Measurements from ENCODE around the gene FBXO8. TPM values are rescaled to one million over a fixed set of nuclear protein-coding genes. Genes with fewer than 3 reads are reported as not detected.

FBXO8 gene
- polyA plus RNA-seq, 1 of the 3 experiments (the other 2 are of a cell fraction), result 16.0 TPM

GRCh38 chr4:174192943-174193342 lies 90.5 kb downstream of the FBXO8 start (continued):
- TF ChIP-seq FOXJ3 (CRISPR knock-in tag; IDR thresholded peaks at IDR 0.05) (peak; percentile 100), IRF3 (IDR thresholded peaks at IDR 0.05; ENCODE audit: low read depth, low read length) (no peak), GATA2 (CRISPR knock-in tag; IDR thresholded peaks at IDR 0.05) (peak; percentile 100), USF2 (IDR thresholded peaks at IDR 0.05; ENCODE audit: borderline replicate concordance, low read depth, low read length) (no peak), TEAD4 (IDR thresholded peaks at IDR 0.05; ENCODE audit: borderline replicate concordance, insufficient read depth) (peak; percentile 76; the same call in 1 of the 2 replicates), POLR2AphosphoS5 (IDR thresholded peaks at IDR 0.05; ENCODE audit: low read depth, low read length) (peak; percentile 48; the same call in 1 of the 2 replicates), SMC3 (IDR thresholded peaks at IDR 0.05; ENCODE audit: low read depth, low read length) (no peak; the same call in 1 of the 2 replicates)

- 80% methylated on average over 5 of the region's 5 CpGs for WGBS (ENCODE audit: low lambda C conversion rate)
- no peaks in the 10 kb centered on the region for H3K9me3 ChIP-seq
- H4K20me1 ChIP-seq (ENCODE audit: insufficient read depth), result no peaks in the 10 kb centered on the region
- no peak overlapping the region for H3K4me2 ChIP-seq
- H2AFZ ChIP-seq (ENCODE audit: low read depth), result no peak overlapping the region
- no peak overlapping the region for H3K9ac ChIP-seq
- POLR2A ChIA-PET, result interaction anchor here (0.7 to 2.3 kb wide), 5 partner anchors 13 to 122 kb away, joined by 3 to 6 read pairs (median 4); no protein-coding TSS in a partner anchor
- H3K4me1 ChIP-seq (ENCODE audit: control insufficient read depth in 1 of 2, insufficient read depth in 2 of 2, low read depth in 1 of 2, low read length in 1 of 2), result peaks cover 0 to 27% of the 10 kb centered on the region in 2 experiments; a peak in 2 of 4 replicates
- CTCF ChIA-PET, result interaction anchor here (1.1 to 3.0 kb wide), 4 partner anchors 9 to 50 kb away, joined by 3 to 14 read pairs (median 6); no protein-coding TSS in a partner anchor
- no peak for DNase-seq
- H3K36me3 ChIP-seq (replicated peaks in 1 of 2; ENCODE audit: control insufficient read depth in 1 of 2, insufficient read depth in 2 of 2, low read length in 1 of 2), result no peaks in the 10 kb centered on the region
- H3K27me3 ChIP-seq (ENCODE audit: insufficient read depth), result no peaks in the 10 kb centered on the region
- H3F3A ChIP-seq (replicated peaks; ENCODE audit: insufficient read depth), result no peaks in the 10 kb centered on the region
- no peaks in the 10 kb centered on the region for H3K9me2 ChIP-seq
- H3K27ac ChIP-seq (ENCODE audit: low read depth in 2 of 2, low read length in 1 of 2), result peak overlapping the region in 1 of 2 experiments; percentile 100; a peak in 2 of 4 replicates
- H3K4me3 ChIP-seq (ENCODE audit: low read depth in 2 of 2, low read length in 1 of 2), result no peak overlapping the region
- no peak for TF ChIP-seq CHD2 (IDR thresholded peaks at IDR 0.05; ENCODE audit: low read length, partially characterized antibody)
- TF ChIP-seq RXRA (IDR thresholded peaks at IDR 0.05; ENCODE audit: borderline replicate concordance, low read depth), result no peak
- TF ChIP-seq MXI1 (IDR thresholded peaks at IDR 0.05; ENCODE audit: low read depth, low read length), result no peak
- no peak for TF ChIP-seq RFX5 (IDR thresholded peaks at IDR 0.05; ENCODE audit: low read length)
- TF ChIP-seq RAD21 (IDR thresholded peaks at IDR 0.05; ENCODE audit: low read length), result no peak
- TF ChIP-seq ZBTB33 (IDR thresholded peaks at IDR 0.05; ENCODE audit: borderline replicate concordance, low read depth), result no peak
- TF ChIP-seq IRF3 (IDR thresholded peaks at IDR 0.05; ENCODE audit: low read depth, low read length), result no peak
- TF ChIP-seq NFIC (IDR thresholded peaks at IDR 0.05; ENCODE audit: borderline replicate concordance), result no peak
- TF ChIP-seq GABPA (IDR thresholded peaks at IDR 0.05; ENCODE audit: low read depth), result no peak
- H3K79me2 ChIP-seq (ENCODE audit: insufficient read depth), result no peaks in the 10 kb centered on the region
These were observed 92.5 kb downstream of the FBXO8 start for GRCh38 chr4:174190832-174191500.
